Ishikawa (cell line): Measurements from ENCODE around the gene YTHDC1.
A peak's percentile ranks its signal among the peaks of the same experiment; 100 is the strongest.

Experiments used
- CEBPB ChIP-seq: IDR thresholded peaks from 2 replicates; pipeline ENCODE4 v1.6.1; 2012
- CREB1 ChIP-seq: IDR thresholded peaks from 2 replicates; pipeline ENCODE4 v1.6.1; 2012; ENCODE audit warnings: low read depth
- EGR1 ChIP-seq: IDR thresholded peaks from 2 replicates; pipeline ENCODE4 v1.6.1; 2012
- EP300 ChIP-seq: IDR thresholded peaks from 2 replicates; pipeline ENCODE4 v1.6.1; 2012; ENCODE audit warnings: borderline replicate concordance
- FOXM1 ChIP-seq: IDR thresholded peaks from 2 replicates; pipeline ENCODE4 v1.6.1; 2012; ENCODE audit warnings: low read depth, borderline replicate concordance
- NFIC ChIP-seq: IDR thresholded peaks from 2 replicates; pipeline ENCODE4 v1.6.1; 2012
- RAD21 ChIP-seq: IDR thresholded peaks from 2 replicates; pipeline ENCODE4 v1.6.1; 2012; ENCODE audit warnings: low read depth
- TAF1 ChIP-seq: IDR thresholded peaks from 2 replicates; pipeline ENCODE4 v1.6.1; 2012; ENCODE audit warnings: low read depth, mild to moderate bottlenecking
- TCF12 ChIP-seq: IDR thresholded peaks from 2 replicates; pipeline ENCODE4 v1.6.1; 2012; ENCODE audit warnings: low read depth
- TEAD4 ChIP-seq: IDR thresholded peaks from 2 replicates; pipeline ENCODE4 v1.6.1; 2012
- USF1 ChIP-seq: IDR thresholded peaks from 2 replicates; pipeline ENCODE4 v1.6.1; 2012
- YY1 ChIP-seq: IDR thresholded peaks from 2 replicates; pipeline ENCODE4 v1.6.1; 2012; ENCODE audit warnings: low read depth
- ZBTB7A ChIP-seq: IDR thresholded peaks from 2 replicates; pipeline ENCODE4 v1.6.1; 2012; ENCODE audit warnings: low read depth
- TF ChIP-seq, protein P1 (sequence below): IDR thresholded peaks from 2 replicates; pipeline ENCODE4 v1.6.1; 2012; ENCODE audit warnings: low read depth, mild to moderate bottlenecking
- TF ChIP-seq, protein P2 (sequence below): IDR thresholded peaks from 2 replicates; pipeline ENCODE4 v1.6.1; 2012

YTHDC1 gene

GRCh38 chr4:68297137-68297536, 52.8 kb downstream of the YTHDC1 start:
- TF ChIP-seq ZBTB7A (no peak), RAD21 (no peak), TAF1 (no peak), CEBPB (no peak), FOXM1 (no peak), USF1 (no peak), TCF12 (no peak), EP300 (no peak), NFIC (no peak), YY1 (no peak), CREB1 (no peak)
- TF ChIP-seq, protein P1, sequence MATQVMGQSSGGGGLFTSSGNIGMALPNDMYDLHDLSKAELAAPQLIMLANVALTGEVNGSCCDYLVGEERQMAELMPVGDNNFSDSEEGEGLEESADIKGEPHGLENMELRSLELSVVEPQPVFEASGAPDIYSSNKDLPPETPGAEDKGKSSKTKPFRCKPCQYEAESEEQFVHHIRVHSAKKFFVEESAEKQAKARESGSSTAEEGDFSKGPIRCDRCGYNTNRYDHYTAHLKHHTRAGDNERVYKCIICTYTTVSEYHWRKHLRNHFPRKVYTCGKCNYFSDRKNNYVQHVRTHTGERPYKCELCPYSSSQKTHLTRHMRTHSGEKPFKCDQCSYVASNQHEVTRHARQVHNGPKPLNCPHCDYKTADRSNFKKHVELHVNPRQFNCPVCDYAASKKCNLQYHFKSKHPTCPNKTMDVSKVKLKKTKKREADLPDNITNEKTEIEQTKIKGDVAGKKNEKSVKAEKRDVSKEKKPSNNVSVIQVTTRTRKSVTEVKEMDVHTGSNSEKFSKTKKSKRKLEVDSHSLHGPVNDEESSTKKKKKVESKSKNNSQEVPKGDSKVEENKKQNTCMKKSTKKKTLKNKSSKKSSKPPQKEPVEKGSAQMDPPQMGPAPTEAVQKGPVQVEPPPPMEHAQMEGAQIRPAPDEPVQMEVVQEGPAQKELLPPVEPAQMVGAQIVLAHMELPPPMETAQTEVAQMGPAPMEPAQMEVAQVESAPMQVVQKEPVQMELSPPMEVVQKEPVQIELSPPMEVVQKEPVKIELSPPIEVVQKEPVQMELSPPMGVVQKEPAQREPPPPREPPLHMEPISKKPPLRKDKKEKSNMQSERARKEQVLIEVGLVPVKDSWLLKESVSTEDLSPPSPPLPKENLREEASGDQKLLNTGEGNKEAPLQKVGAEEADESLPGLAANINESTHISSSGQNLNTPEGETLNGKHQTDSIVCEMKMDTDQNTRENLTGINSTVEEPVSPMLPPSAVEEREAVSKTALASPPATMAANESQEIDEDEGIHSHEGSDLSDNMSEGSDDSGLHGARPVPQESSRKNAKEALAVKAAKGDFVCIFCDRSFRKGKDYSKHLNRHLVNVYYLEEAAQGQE = no peak

DNA sequence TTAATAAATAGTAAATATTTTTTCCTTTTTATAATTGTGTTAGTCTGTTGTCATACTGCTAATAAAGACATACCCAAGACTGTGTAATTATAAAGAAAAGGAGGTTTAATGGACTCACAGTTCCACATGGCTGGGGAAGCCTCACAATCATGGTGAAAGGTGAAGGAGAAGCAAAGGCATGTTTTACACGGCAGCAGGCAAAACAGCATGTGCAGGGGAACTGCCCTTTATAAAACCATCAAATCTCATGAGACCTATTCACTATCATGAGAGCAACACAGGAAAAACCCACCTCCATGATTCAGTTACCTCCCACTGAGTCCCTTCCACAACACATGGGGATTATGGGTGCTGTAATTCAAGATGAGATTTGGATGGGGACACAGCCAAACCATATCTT, 58.6 kb downstream of the YTHDC1 start:
- TF ChIP-seq RAD21 (no peak), YY1 (no peak), EGR1 (no peak)
- TF ChIP-seq, protein P1 = no peak

DNA sequence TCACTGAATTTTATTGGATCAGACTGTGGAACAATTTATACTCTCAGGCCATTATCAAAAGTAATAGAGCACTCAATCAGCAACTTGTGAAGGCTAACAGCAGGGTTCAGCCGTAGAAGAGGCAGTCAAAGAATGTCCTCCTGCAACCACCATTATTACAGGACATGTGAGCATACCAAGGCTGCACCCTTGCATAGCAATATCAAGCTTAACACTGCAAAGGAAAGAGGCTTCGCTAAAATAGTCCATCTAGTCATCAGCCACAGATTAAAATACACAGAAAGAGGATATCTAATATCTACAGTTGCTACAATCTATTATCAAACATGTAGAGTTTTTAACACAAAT, 61.5 kb downstream of the YTHDC1 start:
- TF ChIP-seq TCF12 (no peak), EP300 (no peak), YY1 (0 out of 2 replicates have a peak, but pooled peaks have one; percentile 42), FOXM1 (no peak), CREB1 (no peak), RAD21 (no peak), EGR1 (no peak), ZBTB7A (no peak), USF1 (0 out of 2 replicates have a peak, but pooled peaks have one; percentile 22), NFIC (no peak), TEAD4 (peak; percentile 70), CEBPB (no peak), TAF1 (no peak)
- TF ChIP-seq, protein P1 = no peak
- TF ChIP-seq, protein P2, sequence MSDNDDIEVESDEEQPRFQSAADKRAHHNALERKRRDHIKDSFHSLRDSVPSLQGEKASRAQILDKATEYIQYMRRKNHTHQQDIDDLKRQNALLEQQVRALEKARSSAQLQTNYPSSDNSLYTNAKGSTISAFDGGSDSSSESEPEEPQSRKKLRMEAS = 0 out of 2 replicates have a peak, but pooled peaks have one; percentile 15

GRCh38 chr4:68287704-68288392, 62.0 kb downstream of the YTHDC1 start:
- TF ChIP-seq, protein P2 = no peak
- no peak for TF ChIP-seq YY1
- TF ChIP-seq, protein P1 = no peak
- no peak for TF ChIP-seq RAD21
- no peak for TF ChIP-seq CREB1
- TF ChIP-seq TAF1 = no peak
- TF ChIP-seq EGR1 = no peak
- TF ChIP-seq EP300 = no peak
- TF ChIP-seq USF1 = no peak
- no peak for TF ChIP-seq ZBTB7A
- TF ChIP-seq CEBPB = no peak
- TF ChIP-seq FOXM1 = no peak
- TF ChIP-seq TCF12 = no peak
- TF ChIP-seq TEAD4 = no peak
- TF ChIP-seq NFIC = no peak
